Mesodermal cell (in vitro differentiated cells): ENCODE data around the gene TIFAB.

ENCODE experiments used
- H3K27ac ChIP-seq: 2 replicates; pipeline ENCODE4 v1.7.0; 2013; ENCODE audit warnings: mild to moderate bottlenecking, low read depth, low read length, moderate library complexity; ENCODE audit not compliant: severe bottlenecking
- H3K36me3 ChIP-seq: 2 replicates; pipeline ENCODE4 v1.7.1; 2013; ENCODE audit warnings: mild to moderate bottlenecking, low read length, moderate library complexity; ENCODE audit not compliant: control insufficient read depth, insufficient read depth
- H3K4me1 ChIP-seq: one replicate; pipeline ENCODE4 v1.7.1; 2013; ENCODE audit warnings: mild to moderate bottlenecking, low read length; ENCODE audit not compliant: insufficient read depth, control insufficient read depth, poor library complexity, severe bottlenecking
- H3K4me3 ChIP-seq: 2 replicates; pipeline ENCODE4 v1.7.0; 2013; ENCODE audit warnings: low read length, control low read depth, mild to moderate bottlenecking; ENCODE audit not compliant: insufficient read depth, poor library complexity, severe bottlenecking; ENCODE audit errors: extremely low read depth
- H3K9me3 ChIP-seq: 2 replicates; pipeline ENCODE4 v1.7.1; 2013; ENCODE audit warnings: mild to moderate bottlenecking, low read length, moderate library complexity; ENCODE audit not compliant: control insufficient read depth
- WGBS, 2 experiments: methylation state at CpG; one replicate each; pipeline ENCODE4 v1.1.5; 2013; ENCODE audit warnings: missing lambda C conversion rate in 2 of 2; ENCODE audit not compliant: insufficient coverage in 2 of 2; 5-methylcytosine and 5-hydroxymethylcytosine counted together

Gene TIFAB

GRCh38 chr5:135490245-135491037 lies 38.3 kb upstream of the TIFAB start:
- Histone ChIP-seq H3K4me1 (peaks cover 34% of the 10 kb centered on the region), H3K27ac (no peak overlapping the region), H3K9me3 (no peaks in the 10 kb centered on the region), H3K36me3 (no peaks in the 10 kb centered on the region), H3K4me3 (peak overlapping the region; percentile 19)
- 2% methylated on average over 41 to 44 of the region's 49 CpGs for WGBS, 2 experiments

GRCh38 chr5:135489466-135490244 lies 37.5 kb upstream of the TIFAB start:
- WGBS, 2 experiments: 1 to 2% methylated on average over 45 to 46 of the region's 53 CpGs
- Histone ChIP-seq H3K4me3 (peak overlapping the region; percentile 23), H3K9me3 (no peaks in the 10 kb centered on the region), H3K4me1 (peaks cover 34% of the 10 kb centered on the region), H3K27ac (no peak overlapping the region), H3K36me3 (no peaks in the 10 kb centered on the region)

GRCh38 chr5:135488727-135489465 lies 36.7 kb upstream of the TIFAB start:
- Histone ChIP-seq H3K9me3 (no peaks in the 10 kb centered on the region), H3K36me3 (no peaks in the 10 kb centered on the region), H3K4me3 (peak overlapping the region; percentile 23), H3K4me1 (peaks cover 34% of the 10 kb centered on the region), H3K27ac (no peak overlapping the region)
- 1% methylated on average over 12 to 15 of the region's 44 CpGs for WGBS, 2 experiments

GRCh38 chr5:135487839-135488514 lies 35.8 kb upstream of the TIFAB start:
- Histone ChIP-seq H3K36me3 (no peaks in the 10 kb centered on the region), H3K4me3 (no peak overlapping the region), H3K27ac (no peak overlapping the region), H3K9me3 (no peaks in the 10 kb centered on the region), H3K4me1 (peaks cover 34% of the 10 kb centered on the region)
- WGBS, 2 experiments: 9 to 15% methylated on average over 4 to 6 of the region's 11 CpGs

- peaks cover 34% of the 10 kb centered on the region for H3K4me1 ChIP-seq
- no peaks in the 10 kb centered on the region for H3K36me3 ChIP-seq
- H3K4me3 ChIP-seq: no peak overlapping the region
- H3K27ac ChIP-seq: no peak overlapping the region
- H3K9me3 ChIP-seq: no peaks in the 10 kb centered on the region
- WGBS, 2 experiments: 40 to 56% methylated on average over 1 of the region's 1 CpG
These were observed 34.9 kb upstream of the TIFAB start for GRCh38 chr5:135487037-135487395.

- 79 to 83% methylated on average over 8 to 12 of the region's 13 CpGs for WGBS, 2 experiments
- Histone ChIP-seq H3K36me3 (no peaks in the 10 kb centered on the region), H3K4me3 (no peak overlapping the region), H3K4me1 (peaks cover 30% of the 10 kb centered on the region), H3K27ac (no peak overlapping the region), H3K9me3 (no peaks in the 10 kb centered on the region)
These were observed 34.2 kb upstream of the TIFAB start for GRCh38 chr5:135486131-135487036.

- H3K9me3 ChIP-seq: no peaks in the 10 kb centered on the region
- 57 to 58% methylated on average over 4 to 5 of the region's 5 CpGs for WGBS, 2 experiments
- H3K36me3 ChIP-seq: no peaks in the 10 kb centered on the region
- H3K4me1 ChIP-seq: peaks cover 18% of the 10 kb centered on the region
- no peak overlapping the region for H3K4me3 ChIP-seq
- no peak overlapping the region for H3K27ac ChIP-seq
These were observed 32.5 kb upstream of the TIFAB start for GRCh38 chr5:135484674-135485086.

- Histone ChIP-seq H3K27ac (no peak overlapping the region), H3K4me1 (peaks cover 7% of the 10 kb centered on the region), H3K4me3 (no peak overlapping the region), H3K9me3 (no peaks in the 10 kb centered on the region), H3K36me3 (no peaks in the 10 kb centered on the region)
- 100% methylated on average over 1 of the region's 1 CpG for WGBS, 2 experiments
These were observed 31.1 kb upstream of the TIFAB start for GRCh38 chr5:135483254-135483653.

GRCh38 chr5:135482381-135482933 lies 30.3 kb upstream of the TIFAB start:
- Histone ChIP-seq H3K9me3 (no peaks in the 10 kb centered on the region), H3K27ac (no peak overlapping the region), H3K36me3 (no peaks in the 10 kb centered on the region), H3K4me3 (no peak overlapping the region), H3K4me1 (no peaks in the 10 kb centered on the region)
- WGBS, 2 experiments: 89 to 90% methylated on average over 8 of the region's 9 CpGs
